Upper lobe of left lung (tissue), 4 donors: ENCODE data around the gene PPFIA2.

Experiments used
- POLR2A ChIP-seq, 4 donors: fragments of 450-650 bp; IDR thresholded peaks; one replicate each; pipeline ENCODE4 v1.5.1; 2016 to 2017; ENCODE audit warnings: antibody characterized with exemption in 4 of 4, mild to moderate bottlenecking in 2 of 4
- POLR2AphosphoS5 ChIP-seq, 2 donors: sonication (generic); formaldehyde crosslinking; IDR thresholded peaks; one replicate each; pipeline ENCODE4 v1.5.1; 2017; ENCODE audit warnings: antibody characterized with exemption in 2 of 2

GRCh38 chr12:81683881-81684280 is 75.3 kb downstream of the PPFIA2 start:
- TF ChIP-seq POLR2A (IDR thresholded peaks at IDR 0.05) (no peak), POLR2AphosphoS5 (IDR thresholded peaks at IDR 0.05) (no peak)
